ENCODE data around the gene OR10H5. TPM values are rescaled to one million over a fixed set of nuclear protein-coding genes. Genes with fewer than 3 reads are reported as not detected.
"Not testable (repeated sequence)": the region's sequence is repeated elsewhere in the genome, so short reads cannot be mapped to it uniquely, and the experiment has no call there.

The OR10H5 gene
- total and polyA plus RNA-seq, 2 experiments from 2014 or later: not detected

DNA sequence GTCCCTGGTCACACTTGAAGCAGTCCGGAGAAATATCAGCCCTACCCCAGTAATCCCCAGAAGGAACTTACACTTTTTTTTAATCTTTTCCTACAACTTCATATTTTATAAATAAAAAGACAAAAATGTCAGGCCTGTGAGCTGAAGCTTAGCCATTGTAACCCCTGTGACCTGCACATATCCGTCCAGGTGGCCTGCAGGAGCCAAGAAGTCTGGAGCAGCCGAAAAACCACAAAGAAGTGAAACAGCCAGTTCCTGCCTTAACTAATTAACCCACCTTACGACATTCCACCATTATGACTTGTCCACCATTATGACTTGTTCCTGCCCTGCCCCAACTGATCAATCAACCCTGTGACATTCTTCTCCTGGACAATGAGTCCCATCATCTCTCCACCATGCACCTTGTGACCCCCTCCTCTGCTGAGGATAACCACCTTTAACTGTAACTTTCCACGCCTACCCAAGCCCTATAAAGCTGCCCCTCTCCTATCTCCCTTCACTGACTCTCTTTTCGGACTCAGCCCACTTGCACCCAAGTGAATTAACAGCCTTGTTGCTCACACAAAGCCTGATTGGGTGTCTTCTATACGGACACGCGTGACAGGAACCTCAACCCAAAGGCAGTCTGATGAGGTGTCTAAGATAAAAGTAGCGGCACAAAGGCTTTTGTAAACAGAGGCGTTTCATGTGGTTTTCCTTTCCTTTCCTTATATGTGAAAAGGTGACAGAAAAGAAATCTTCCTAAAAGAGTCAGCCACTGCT lies 48.3 kb downstream of the OR10H5 start:
- H3K4me1 Mint-ChIP-seq; H3K27me3 ChIP-seq (ENCODE audit: insufficient read depth); H3K27ac ChIP-seq (ENCODE audit: low read depth); H4K20me1 ChIP-seq (replicated peaks; ENCODE audit: insufficient read depth); H3K27ac Mint-ChIP-seq; H3K4me3 Mint-ChIP-seq; H3K9me2 ChIP-seq (ENCODE audit: insufficient read depth); H3F3A ChIP-seq (replicated peaks; ENCODE audit: low read depth); H3K36me3 ChIP-seq (ENCODE audit: insufficient read depth); H3K27me3 Mint-ChIP-seq (ENCODE audit: insufficient read depth, low read depth, poor library complexity); H3K4me3 ChIP-seq; H3K79me2 ChIP-seq (replicated peaks; ENCODE audit: insufficient read depth); H2AFZ ChIP-seq; H3K4me2 ChIP-seq; ATAC-seq; H3K4me1 ChIP-seq (ENCODE audit: insufficient read depth); DNase-seq (ENCODE audit: low spot score): not testable (repeated sequence)
- Mint-ChIP-seq H3K9me3 (peaks cover 38% of the 10 kb centered on the region), H3K36me3 (ENCODE audit: low read depth) (peaks cover 17% of the 10 kb centered on the region)

DNA sequence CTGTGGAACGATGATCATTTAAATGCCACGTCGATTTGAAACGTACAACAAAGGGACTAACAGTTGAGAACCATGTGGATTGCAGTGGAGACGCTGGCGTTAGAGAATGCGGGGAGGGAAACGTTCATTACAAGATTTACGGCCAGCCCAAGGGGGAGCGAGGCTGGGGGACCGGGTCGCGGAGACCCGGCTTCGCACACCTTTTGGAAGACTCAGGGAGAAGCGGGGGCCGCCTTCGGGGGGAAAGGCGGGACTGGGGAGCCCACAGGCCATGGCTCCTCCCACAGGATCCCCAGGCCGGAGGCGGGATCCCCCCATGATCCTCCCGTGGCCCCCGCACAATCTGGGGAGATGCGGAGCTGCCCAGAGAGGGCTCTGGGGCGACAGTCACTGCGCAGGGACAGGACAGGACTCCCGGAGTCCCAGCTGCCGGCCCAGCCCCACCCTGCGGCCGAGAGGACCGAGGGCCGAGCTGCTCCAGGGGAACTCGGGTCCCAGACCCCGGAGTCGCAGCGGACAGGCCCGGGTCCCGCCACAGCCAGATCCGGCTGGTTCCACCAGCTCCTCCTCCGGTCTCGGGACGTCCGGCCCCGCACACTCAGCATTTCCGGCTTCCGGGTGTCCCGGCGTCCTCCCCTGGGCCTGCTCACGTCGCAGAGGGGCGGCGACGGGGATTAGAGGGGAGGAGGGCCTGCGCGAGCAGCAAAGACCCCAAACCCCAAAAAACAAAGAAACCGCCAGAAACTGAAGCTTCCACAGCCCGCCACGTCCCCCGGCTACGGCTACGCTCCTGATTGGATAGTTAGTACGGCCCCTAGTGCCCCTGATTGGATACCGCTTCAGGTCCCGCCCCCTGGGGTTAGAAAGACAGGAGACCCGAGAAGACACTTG lies 49.1 kb downstream of the OR10H5 start:
- Histone ChIP-seq H3K4me3 (no peak overlapping the region), H3K79me2 (replicated peaks; ENCODE audit: insufficient read depth) (no peaks in the 10 kb centered on the region), H3F3A (replicated peaks; ENCODE audit: low read depth) (no peaks in the 10 kb centered on the region), H3K36me3 (ENCODE audit: insufficient read depth) (peaks cover 3% of the 10 kb centered on the region; the same call in 1 of the 2 replicates), H3K9me2 (ENCODE audit: insufficient read depth) (no peaks in the 10 kb centered on the region), H3K4me2 (no peak overlapping the region), H3K27ac (ENCODE audit: low read depth) (no peak overlapping the region), H4K20me1 (replicated peaks; ENCODE audit: insufficient read depth) (no peaks in the 10 kb centered on the region), H2AFZ (no peak overlapping the region), H3K4me1 (ENCODE audit: insufficient read depth) (no peaks in the 10 kb centered on the region), H3K27me3 (ENCODE audit: insufficient read depth) (no peaks in the 10 kb centered on the region)
- H3K9me3 Mint-ChIP-seq: peaks cover 45% of the 10 kb centered on the region
- ATAC-seq (no peak), DNase-seq (ENCODE audit: low spot score) (no peak)
- H3K36me3 Mint-ChIP-seq (ENCODE audit: low read depth): peaks cover 15% of the 10 kb centered on the region
- H3K4me3 Mint-ChIP-seq: no peak overlapping the region
- H3K4me1 Mint-ChIP-seq: no peaks in the 10 kb centered on the region
- peaks cover 3% of the 10 kb centered on the region for H3K27me3 Mint-ChIP-seq (ENCODE audit: insufficient read depth, low read depth, poor library complexity)
- TF ChIP-seq, protein P1, sequence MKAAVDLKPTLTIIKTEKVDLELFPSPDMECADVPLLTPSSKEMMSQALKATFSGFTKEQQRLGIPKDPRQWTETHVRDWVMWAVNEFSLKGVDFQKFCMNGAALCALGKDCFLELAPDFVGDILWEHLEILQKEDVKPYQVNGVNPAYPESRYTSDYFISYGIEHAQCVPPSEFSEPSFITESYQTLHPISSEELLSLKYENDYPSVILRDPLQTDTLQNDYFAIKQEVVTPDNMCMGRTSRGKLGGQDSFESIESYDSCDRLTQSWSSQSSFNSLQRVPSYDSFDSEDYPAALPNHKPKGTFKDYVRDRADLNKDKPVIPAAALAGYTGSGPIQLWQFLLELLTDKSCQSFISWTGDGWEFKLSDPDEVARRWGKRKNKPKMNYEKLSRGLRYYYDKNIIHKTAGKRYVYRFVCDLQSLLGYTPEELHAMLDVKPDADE (IDR thresholded peaks at IDR 0.05): no peak
- TF ChIP-seq POLR2AphosphoS5 (IDR thresholded peaks at IDR 0.05; ENCODE audit: low read depth): no peak
- TF ChIP-seq ZNF114 (CRISPR knock-in tag; IDR thresholded peaks at IDR 0.05): no peak
- TF ChIP-seq, protein P2, sequence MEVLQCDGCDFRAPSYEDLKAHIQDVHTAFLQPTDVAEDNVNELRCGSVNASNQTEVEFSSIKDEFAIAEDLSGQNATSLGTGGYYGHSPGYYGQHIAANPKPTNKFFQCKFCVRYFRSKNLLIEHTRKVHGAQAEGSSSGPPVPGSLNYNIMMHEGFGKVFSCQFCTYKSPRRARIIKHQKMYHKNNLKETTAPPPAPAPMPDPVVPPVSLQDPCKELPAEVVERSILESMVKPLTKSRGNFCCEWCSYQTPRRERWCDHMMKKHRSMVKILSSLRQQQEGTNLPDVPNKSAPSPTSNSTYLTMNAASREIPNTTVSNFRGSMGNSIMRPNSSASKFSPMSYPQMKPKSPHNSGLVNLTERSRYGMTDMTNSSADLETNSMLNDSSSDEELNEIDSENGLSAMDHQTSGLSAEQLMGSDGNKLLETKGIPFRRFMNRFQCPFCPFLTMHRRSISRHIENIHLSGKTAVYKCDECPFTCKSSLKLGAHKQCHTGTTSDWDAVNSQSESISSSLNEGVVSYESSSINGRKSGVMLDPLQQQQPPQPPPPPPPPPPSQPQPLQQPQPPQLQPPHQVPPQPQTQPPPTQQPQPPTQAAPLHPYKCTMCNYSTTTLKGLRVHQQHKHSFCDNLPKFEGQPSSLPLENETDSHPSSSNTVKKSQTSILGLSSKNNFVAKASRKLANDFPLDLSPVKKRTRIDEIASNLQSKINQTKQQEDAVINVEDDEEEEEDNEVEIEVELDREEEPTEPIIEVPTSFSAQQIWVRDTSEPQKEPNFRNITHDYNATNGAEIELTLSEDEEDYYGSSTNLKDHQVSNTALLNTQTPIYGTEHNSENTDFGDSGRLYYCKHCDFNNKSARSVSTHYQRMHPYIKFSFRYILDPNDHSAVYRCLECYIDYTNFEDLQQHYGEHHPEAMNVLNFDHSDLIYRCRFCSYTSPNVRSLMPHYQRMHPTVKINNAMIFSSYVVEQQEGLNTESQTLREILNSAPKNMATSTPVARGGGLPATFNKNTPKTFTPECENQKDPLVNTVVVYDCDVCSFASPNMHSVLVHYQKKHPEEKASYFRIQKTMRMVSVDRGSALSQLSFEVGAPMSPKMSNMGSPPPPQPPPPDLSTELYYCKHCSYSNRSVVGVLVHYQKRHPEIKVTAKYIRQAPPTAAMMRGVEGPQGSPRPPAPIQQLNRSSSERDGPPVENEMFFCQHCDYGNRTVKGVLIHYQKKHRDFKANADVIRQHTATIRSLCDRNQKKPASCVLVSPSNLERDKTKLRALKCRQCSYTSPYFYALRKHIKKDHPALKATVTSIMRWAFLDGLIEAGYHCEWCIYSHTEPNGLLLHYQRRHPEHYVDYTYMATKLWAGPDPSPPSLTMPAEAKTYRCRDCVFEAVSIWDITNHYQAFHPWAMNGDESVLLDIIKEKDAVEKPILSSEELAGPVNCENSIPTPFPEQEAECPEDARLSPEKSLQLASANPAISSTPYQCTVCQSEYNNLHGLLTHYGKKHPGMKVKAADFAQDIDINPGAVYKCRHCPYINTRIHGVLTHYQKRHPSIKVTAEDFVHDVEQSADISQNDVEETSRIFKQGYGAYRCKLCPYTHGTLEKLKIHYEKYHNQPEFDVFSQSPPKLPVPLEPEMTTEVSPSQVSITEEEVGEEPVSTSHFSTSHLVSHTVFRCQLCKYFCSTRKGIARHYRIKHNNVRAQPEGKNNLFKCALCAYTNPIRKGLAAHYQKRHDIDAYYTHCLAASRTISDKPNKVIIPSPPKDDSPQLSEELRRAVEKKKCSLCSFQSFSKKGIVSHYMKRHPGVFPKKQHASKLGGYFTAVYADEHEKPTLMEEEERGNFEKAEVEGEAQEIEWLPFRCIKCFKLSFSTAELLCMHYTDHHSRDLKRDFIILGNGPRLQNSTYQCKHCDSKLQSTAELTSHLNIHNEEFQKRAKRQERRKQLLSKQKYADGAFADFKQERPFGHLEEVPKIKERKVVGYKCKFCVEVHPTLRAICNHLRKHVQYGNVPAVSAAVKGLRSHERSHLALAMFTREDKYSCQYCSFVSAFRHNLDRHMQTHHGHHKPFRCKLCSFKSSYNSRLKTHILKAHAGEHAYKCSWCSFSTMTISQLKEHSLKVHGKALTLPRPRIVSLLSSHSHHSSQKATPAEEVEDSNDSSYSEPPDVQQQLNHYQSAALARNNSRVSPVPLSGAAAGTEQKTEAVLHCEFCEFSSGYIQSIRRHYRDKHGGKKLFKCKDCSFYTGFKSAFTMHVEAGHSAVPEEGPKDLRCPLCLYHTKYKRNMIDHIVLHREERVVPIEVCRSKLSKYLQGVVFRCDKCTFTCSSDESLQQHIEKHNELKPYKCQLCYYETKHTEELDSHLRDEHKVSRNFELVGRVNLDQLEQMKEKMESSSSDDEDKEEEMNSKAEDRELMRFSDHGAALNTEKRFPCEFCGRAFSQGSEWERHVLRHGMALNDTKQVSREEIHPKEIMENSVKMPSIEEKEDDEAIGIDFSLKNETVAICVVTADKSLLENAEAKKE (CRISPR knock-in tag; IDR thresholded peaks at IDR 0.05): no peak
- TF ChIP-seq, protein P3, sequence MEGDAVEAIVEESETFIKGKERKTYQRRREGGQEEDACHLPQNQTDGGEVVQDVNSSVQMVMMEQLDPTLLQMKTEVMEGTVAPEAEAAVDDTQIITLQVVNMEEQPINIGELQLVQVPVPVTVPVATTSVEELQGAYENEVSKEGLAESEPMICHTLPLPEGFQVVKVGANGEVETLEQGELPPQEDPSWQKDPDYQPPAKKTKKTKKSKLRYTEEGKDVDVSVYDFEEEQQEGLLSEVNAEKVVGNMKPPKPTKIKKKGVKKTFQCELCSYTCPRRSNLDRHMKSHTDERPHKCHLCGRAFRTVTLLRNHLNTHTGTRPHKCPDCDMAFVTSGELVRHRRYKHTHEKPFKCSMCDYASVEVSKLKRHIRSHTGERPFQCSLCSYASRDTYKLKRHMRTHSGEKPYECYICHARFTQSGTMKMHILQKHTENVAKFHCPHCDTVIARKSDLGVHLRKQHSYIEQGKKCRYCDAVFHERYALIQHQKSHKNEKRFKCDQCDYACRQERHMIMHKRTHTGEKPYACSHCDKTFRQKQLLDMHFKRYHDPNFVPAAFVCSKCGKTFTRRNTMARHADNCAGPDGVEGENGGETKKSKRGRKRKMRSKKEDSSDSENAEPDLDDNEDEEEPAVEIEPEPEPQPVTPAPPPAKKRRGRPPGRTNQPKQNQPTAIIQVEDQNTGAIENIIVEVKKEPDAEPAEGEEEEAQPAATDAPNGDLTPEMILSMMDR (conservative IDR thresholded peaks at IDR 0.05; ENCODE audit: low read depth in 2 of 2): no peak
- TF ChIP-seq JUNB (IDR thresholded peaks at IDR 0.05; ENCODE audit: unreplicated experiment): no peak
- no peak for TF ChIP-seq EZH2phosphoT487 (IDR thresholded peaks at IDR 0.05; ENCODE audit: unreplicated experiment)
- TF ChIP-seq CREB1 (CRISPR knock-in tag; IDR thresholded peaks at IDR 0.05; ENCODE audit: low read depth): no peak
- no peak overlapping the region for H3K27ac Mint-ChIP-seq

All from GM23338 (cell line).